ENCODE data around the gene PLIN1.
A peak's percentile ranks its signal among the peaks of the same experiment; 100 is the strongest.

Gene PLIN1

DNA sequence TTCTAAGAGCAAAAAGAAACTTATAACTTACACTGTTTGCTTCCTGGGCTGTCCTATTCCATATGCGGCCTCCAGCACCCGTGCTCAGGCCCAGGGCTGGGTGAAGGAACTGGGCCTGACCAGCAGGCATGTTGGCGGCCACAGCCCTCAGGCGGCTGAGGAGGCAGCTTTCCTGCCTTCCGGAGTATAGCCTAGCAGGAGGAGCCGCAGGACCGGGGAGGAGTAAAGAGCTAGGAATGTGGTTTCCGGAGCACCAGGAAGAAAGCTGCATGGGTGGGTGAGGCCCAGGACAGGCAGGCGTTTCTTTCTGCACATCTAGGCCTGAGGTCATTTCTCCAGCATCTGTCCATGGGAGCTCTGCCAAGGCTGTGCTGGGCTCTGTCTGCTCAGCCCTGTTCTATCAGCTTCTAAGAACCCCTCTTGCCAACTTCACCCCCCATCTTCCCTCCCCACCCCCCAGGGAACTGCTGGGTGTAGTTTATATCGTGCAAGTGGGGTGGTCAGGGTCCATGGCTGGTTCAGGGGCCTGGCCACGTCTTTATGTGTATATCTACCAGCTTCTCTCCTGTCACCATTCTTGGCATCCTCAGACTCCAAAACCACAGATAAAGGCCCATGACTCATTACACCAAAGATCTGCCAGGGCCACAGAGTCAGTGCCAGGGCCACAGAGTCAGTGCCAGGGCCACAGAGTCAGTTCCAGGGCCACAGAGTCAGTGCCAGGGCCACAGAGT, 16.1 kb downstream of the PLIN1 start:
- no peak overlapping the region for H3K27ac ChIP-seq (ENCODE audit: low read depth, low read length)
- peaks cover 7% of the 10 kb centered on the region for H3K4me1 ChIP-seq (ENCODE audit: insufficient read depth, low read length)
- no peaks in the 10 kb centered on the region for H3K9me3 ChIP-seq (ENCODE audit: insufficient read depth, low read depth, low read length)
- WGBS = 68% methylated on average over 11 of the region's 11 CpGs
- no peak overlapping the region for H3K9ac ChIP-seq (ENCODE audit: low read depth, low read length)
- H3K36me3 ChIP-seq (ENCODE audit: insufficient read depth, low read length) = no peaks in the 10 kb centered on the region
- H3K4me3 ChIP-seq (ENCODE audit: low read length) = no peak overlapping the region
- peaks cover 41% of the 10 kb centered on the region for H3K27me3 ChIP-seq (ENCODE audit: insufficient read depth, low read length)

DNA sequence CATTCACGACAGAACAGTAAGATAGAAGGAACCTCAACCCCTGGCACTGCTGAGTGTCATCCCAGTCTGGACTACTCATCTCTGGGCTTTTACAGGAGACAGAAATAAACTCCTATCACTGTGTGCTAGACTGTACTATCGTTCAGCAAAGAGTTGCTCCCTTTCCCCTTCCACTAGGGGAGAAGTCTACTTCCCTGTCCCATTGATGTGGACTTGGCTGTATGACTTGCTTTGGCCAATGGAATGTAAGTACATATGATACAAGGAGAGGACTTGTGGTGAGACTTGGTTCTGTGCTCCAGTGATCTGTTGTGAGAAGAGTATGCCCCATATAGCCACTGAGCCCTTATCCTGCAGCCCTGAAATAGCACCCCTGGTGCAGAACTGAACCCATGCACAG, 18.6 kb downstream of the PLIN1 start:
- Histone ChIP-seq H3K27ac (ENCODE audit: low read depth, low read length) (no peak overlapping the region), H3K27me3 (ENCODE audit: insufficient read depth, low read length) (peaks cover 26% of the 10 kb centered on the region), H3K9me3 (ENCODE audit: insufficient read depth, low read depth, low read length) (no peaks in the 10 kb centered on the region), H3K4me1 (ENCODE audit: insufficient read depth, low read length) (peaks cover 4% of the 10 kb centered on the region), H3K36me3 (ENCODE audit: insufficient read depth, low read length) (no peaks in the 10 kb centered on the region), H3K4me3 (ENCODE audit: low read length) (no peak overlapping the region), H3K9ac (ENCODE audit: low read depth, low read length) (no peak overlapping the region)
- WGBS = 94% methylated on average over 2 of the region's 2 CpGs

DNA sequence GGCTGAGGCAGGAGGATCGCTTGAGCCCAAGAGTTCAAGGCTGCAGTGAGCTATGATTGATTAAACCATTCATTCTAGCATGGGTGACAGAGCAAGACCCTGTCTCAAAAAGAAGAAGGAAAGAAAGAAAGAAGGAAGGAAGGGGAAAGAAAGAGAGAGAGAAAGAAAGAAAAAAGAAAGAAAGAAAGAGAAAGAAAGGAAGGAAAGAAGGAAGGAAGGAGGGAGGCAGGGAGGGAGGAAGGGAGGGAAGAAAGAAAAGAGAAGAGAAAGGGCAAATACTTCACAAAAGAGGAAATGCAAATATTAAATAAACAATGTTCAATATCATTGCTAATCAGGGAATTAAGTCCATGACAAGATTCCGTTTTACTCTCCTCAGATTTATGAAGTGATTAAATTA, 19.9 kb downstream of the PLIN1 start:
- WGBS = 86% methylated on average over 2 of the region's 2 CpGs
- H3K4me1 ChIP-seq (ENCODE audit: insufficient read depth, low read length) = no peaks in the 10 kb centered on the region
- H3K9ac ChIP-seq (ENCODE audit: low read depth, low read length) = no peak overlapping the region
- H3K27ac ChIP-seq (ENCODE audit: low read depth, low read length) = no peak overlapping the region
- H3K4me3 ChIP-seq (ENCODE audit: low read length) = no peak overlapping the region
- no peaks in the 10 kb centered on the region for H3K36me3 ChIP-seq (ENCODE audit: insufficient read depth, low read length)
- H3K27me3 ChIP-seq (ENCODE audit: insufficient read depth, low read length) = peaks cover 14% of the 10 kb centered on the region
- no peaks in the 10 kb centered on the region for H3K9me3 ChIP-seq (ENCODE audit: insufficient read depth, low read depth, low read length)

DNA sequence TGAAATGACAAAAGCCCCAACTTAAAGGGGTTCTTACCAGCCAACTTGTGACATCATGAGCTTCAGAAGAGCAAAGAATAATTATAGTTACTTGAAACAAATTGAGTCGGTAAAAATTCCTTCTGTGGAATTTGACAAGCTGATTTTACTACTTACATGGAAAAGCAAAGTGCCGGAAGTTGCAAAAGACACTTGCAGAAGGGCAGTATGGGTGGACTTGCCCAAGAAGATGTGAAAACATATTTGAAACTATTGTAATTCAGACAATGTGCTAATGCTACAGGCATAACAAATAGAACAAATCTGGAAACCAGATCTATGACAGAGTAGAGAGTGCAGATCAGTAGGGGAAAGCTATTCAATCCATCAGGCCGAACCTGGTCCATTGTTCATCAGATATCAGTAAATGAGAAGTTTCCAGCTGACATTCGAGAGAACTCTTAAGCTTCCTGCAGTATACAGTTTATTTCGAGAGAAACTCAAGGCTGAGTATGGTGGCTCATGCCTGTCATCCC, 21.4 kb downstream of the PLIN1 start:
- Histone ChIP-seq H3K9me3 (ENCODE audit: insufficient read depth, low read depth, low read length) (no peaks in the 10 kb centered on the region), H3K27ac (ENCODE audit: low read depth, low read length) (no peak overlapping the region), H3K27me3 (ENCODE audit: insufficient read depth, low read length) (peaks cover 10% of the 10 kb centered on the region; the same call in 1 of the 2 replicates), H3K4me3 (ENCODE audit: low read length) (no peak overlapping the region), H3K4me1 (ENCODE audit: insufficient read depth, low read length) (no peaks in the 10 kb centered on the region), H3K9ac (ENCODE audit: low read depth, low read length) (no peak overlapping the region), H3K36me3 (ENCODE audit: insufficient read depth, low read length) (no peaks in the 10 kb centered on the region)
- 92% methylated on average over 5 of the region's 5 CpGs for WGBS

DNA sequence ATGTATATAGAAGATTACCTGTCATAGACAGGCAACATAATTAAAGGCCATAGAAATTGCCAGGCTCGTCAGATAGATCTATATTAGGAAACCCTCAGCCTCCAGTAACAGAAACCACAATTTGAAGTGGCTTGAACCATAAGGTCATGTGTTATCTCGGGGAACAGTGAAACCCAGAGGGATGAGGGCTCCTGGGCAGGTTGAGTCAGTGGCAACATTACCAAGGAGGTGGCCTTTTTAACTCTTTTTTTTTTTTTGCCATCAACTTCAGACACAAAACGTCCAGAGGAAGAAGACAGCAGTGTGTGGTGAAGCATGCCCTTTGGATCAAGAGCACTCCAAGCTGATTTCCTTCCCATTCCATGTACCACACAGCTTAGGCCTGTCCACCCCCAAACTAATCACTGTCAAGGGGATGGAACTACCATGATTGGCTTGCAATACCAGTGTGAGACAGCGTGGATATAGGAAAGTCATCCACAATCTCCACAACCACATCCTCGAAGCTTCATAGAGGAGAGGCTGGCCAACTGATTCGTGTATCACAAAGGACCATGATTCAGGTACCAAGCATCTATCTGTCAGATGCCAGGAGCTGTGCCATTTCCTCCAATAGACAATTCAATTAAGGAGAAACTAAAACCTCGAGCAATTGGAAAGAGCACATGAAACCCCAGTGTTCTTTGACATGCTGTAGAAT, 22.9 kb downstream of the PLIN1 start:
- Histone ChIP-seq H3K9ac (ENCODE audit: low read depth, low read length) (no peak overlapping the region), H3K27ac (ENCODE audit: low read depth, low read length) (no peak overlapping the region), H3K27me3 (ENCODE audit: insufficient read depth, low read length) (peaks cover 10% of the 10 kb centered on the region; the same call in 1 of the 2 replicates), H3K36me3 (ENCODE audit: insufficient read depth, low read length) (peaks cover 5% of the 10 kb centered on the region; the same call in 1 of the 2 replicates), H3K4me1 (ENCODE audit: insufficient read depth, low read length) (no peaks in the 10 kb centered on the region), H3K4me3 (ENCODE audit: low read length) (no peak overlapping the region), H3K9me3 (ENCODE audit: insufficient read depth, low read depth, low read length) (no peaks in the 10 kb centered on the region)
- WGBS = 87% methylated on average over 7 of the region's 7 CpGs

DNA sequence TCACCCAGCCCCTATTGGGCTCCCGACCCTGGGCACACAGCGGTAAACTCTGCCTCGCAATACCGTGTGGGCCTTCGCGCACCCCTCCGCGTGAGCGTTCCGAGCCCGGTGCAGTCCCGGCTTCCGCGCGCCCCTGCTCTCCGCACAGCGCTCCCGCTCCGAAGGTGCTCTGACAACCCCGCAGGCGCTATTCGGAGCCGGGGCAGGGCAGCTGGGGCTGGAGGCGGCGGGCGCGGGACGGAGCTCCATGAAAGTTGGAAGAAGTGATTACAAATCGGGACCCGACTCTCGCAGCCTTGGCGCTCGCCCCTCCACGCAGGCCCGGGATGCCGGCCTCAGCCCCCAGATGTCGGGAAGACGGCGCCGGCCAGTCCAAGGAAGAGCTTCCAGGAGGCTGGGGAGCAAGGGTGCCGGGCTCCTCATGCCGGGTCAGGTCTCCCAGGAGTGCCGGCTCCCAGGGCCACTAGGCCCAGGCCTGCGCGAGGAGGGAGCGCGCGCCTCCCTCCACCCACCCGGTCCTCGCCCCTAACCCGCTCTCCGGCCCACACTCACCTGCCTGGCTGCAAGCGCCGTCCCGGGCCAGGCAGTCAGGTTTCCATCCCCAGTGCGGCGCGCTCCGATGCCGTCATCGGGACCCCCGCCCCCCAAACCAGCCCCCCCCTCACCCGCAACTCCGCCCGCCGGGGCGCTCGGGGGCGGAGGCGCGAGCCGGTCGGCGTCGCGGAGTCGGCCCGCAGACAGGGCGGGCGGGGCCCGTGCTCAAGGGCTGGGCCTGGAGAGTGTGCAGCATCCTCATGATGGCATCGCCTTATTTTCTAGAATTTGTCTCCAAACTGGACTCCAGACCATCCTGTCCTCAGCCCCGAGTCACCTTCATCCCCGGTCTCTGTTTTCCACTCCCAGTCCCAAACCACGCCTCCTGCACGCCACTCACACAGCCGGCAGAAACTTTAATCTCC, 24.0 kb downstream of the PLIN1 start, which contains the start of gene KIF7:
KIF7 (minus strand) TSS at position 621 of the 959 bp plus-strand sequence. CDS start 2,537 bp downstream, outside the sequence.
- Histone ChIP-seq H3K27ac (ENCODE audit: low read depth, low read length) (no peak within 1 kb of the TSS), H3K4me1 (ENCODE audit: insufficient read depth, low read length) (no peaks in the 10 kb centered on the region), H3K36me3 (ENCODE audit: insufficient read depth, low read length) (peaks cover 6% of the 10 kb centered on the region; the same call in 1 of the 2 replicates), H3K4me3 (ENCODE audit: low read length) (peak within 1 kb of the TSS; percentile 90), H3K9ac (ENCODE audit: low read depth, low read length) (peak within 1 kb of the TSS; percentile 81), H3K27me3 (ENCODE audit: insufficient read depth, low read length) (peaks cover 6% of the 10 kb centered on the region; the same call in 1 of the 2 replicates), H3K9me3 (ENCODE audit: insufficient read depth, low read depth, low read length) (no peaks in the 10 kb centered on the region)
- WGBS = 1% methylated on average over 87 of the region's 87 CpGs

DNA sequence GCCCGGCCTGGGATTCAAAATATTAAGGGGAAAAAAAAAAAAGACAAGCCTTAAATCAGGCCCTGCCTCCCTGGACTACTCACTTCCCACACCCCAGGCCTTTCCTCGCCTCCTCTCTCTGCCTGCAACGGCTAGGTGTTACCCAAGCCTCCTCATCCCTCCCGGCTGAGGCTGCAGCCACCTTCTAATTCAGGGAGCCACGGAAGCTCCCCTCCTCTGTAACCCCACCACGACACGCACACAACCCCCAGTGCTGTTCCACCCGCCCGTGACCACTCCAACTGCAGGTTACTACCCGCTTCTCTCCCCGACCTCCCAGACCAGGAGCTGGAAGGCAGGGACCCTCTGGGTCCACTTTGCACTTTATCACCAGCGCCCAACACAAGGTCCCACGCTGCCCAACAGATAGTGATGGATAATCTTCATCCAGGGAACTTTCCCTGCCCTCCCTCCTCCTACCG, 24.8 kb downstream of the PLIN1 start:
- H3K27ac ChIP-seq (ENCODE audit: low read depth, low read length) = no peak overlapping the region
- peaks cover 3% of the 10 kb centered on the region; the same call in 1 of the 2 replicates for H3K27me3 ChIP-seq (ENCODE audit: insufficient read depth, low read length)
- H3K4me3 ChIP-seq (ENCODE audit: low read length) = peak overlapping the region; percentile 90
- WGBS = 37% methylated on average over 14 of the region's 14 CpGs
- H3K4me1 ChIP-seq (ENCODE audit: insufficient read depth, low read length) = no peaks in the 10 kb centered on the region
- peak overlapping the region; percentile 81 for H3K9ac ChIP-seq (ENCODE audit: low read depth, low read length)
- H3K9me3 ChIP-seq (ENCODE audit: insufficient read depth, low read depth, low read length) = no peaks in the 10 kb centered on the region
- peaks cover 12% of the 10 kb centered on the region; the same call in 1 of the 2 replicates for H3K36me3 ChIP-seq (ENCODE audit: insufficient read depth, low read length)

DNA sequence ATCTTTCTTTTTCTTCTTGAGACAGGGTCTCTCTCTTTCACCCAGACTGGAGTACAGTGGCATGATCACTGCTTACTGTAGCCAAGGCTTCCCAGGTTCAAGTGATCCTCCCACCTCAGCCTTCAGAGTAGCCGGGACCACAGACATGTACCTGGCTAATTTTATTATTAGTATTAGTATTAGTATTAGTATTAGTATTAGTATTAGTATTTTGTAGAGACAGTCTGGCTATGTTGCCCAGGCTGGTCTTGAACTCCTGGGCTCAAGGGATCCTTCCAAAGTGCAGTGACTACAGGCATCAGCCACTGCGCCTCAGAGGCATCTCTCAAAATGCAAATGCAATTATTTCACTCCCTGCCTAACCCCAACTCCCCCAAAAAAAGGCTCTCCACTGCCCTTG, 25.6 kb downstream of the PLIN1 start:
- no peak overlapping the region for H3K4me3 ChIP-seq (ENCODE audit: low read length)
- H3K9me3 ChIP-seq (ENCODE audit: insufficient read depth, low read depth, low read length) = no peaks in the 10 kb centered on the region
- no peaks in the 10 kb centered on the region for H3K27me3 ChIP-seq (ENCODE audit: insufficient read depth, low read length)
- no peak overlapping the region for H3K9ac ChIP-seq (ENCODE audit: low read depth, low read length)
- peaks cover 12% of the 10 kb centered on the region; the same call in 1 of the 2 replicates for H3K36me3 ChIP-seq (ENCODE audit: insufficient read depth, low read length)
- 97% methylated on average over 2 of the region's 2 CpGs for WGBS
- H3K4me1 ChIP-seq (ENCODE audit: insufficient read depth, low read length) = no peaks in the 10 kb centered on the region
- no peak overlapping the region for H3K27ac ChIP-seq (ENCODE audit: low read depth, low read length)

DNA sequence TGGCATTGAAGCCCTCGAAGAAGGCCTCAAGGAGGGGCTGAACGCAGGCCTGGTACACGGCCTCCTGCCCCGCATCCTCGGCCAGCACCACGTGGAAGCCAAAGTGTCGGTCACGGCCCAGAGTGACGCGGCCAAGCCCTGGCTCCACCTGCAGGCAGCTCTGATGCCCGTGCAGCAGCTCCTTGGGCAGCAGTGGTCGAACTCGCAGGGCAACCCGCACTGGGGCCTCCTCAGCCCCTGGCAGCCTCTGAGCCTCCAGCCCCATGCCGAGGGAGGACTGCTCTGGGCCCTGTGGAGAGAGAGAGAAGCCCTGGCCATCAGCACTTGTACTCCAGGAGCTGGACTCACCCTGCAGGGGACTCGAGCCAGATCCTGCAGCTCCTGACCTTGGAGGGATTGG, 26.5 kb downstream of the PLIN1 start:
- Histone ChIP-seq H3K27ac (ENCODE audit: low read depth, low read length) (no peak overlapping the region), H3K9ac (ENCODE audit: low read depth, low read length) (no peak overlapping the region), H3K4me1 (ENCODE audit: insufficient read depth, low read length) (no peaks in the 10 kb centered on the region), H3K27me3 (ENCODE audit: insufficient read depth, low read length) (no peaks in the 10 kb centered on the region), H3K36me3 (ENCODE audit: insufficient read depth, low read length) (peaks cover 12% of the 10 kb centered on the region; the same call in 1 of the 2 replicates), H3K9me3 (ENCODE audit: insufficient read depth, low read depth, low read length) (no peaks in the 10 kb centered on the region), H3K4me3 (ENCODE audit: low read length) (no peak overlapping the region)
- WGBS = 86% methylated on average over 16 of the region's 16 CpGs

DNA sequence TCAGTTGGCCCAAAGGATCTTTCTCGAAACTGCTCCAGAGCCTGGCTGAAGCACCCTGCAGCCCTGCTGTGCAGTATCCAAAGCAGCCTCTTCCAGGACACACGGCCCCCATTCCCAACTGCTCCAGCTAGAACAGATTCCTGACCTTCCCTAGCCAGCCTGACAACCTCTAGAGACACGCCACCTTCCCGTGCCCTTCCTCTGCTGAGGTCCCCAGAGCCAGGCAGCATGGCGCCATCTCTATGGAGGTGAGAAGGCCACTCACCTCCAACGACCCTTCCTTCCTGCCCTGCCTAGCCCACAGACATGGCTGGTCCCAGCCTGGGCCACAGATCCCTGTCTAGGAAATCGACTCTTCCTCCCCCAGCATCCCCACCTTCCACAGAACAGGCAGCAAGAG, 27.0 kb downstream of the PLIN1 start:
- Histone ChIP-seq H3K9ac (ENCODE audit: low read depth, low read length) (no peak overlapping the region), H3K9me3 (ENCODE audit: insufficient read depth, low read depth, low read length) (no peaks in the 10 kb centered on the region), H3K27ac (ENCODE audit: low read depth, low read length) (no peak overlapping the region), H3K4me1 (ENCODE audit: insufficient read depth, low read length) (no peaks in the 10 kb centered on the region), H3K4me3 (ENCODE audit: low read length) (no peak overlapping the region), H3K27me3 (ENCODE audit: insufficient read depth, low read length) (no peaks in the 10 kb centered on the region), H3K36me3 (ENCODE audit: insufficient read depth, low read length) (peaks cover 12% of the 10 kb centered on the region; the same call in 1 of the 2 replicates)
- 78% methylated on average over 7 of the region's 7 CpGs for WGBS

Measured in HUES64 (cell line).